WERI-Rb-1 (cell line): ENCODE measurements around the gene CASP5.

Experiments
- DNase-seq: peaks from one replicate; pipeline ENCODE4 v3.0.0-alpha.2; 2020
- H3K27ac ChIP-seq: fragments of 250-450 bp; sonication (Bioruptor Pico); 2 replicates; pipeline ENCODE4 v1.5.1; 2020; ENCODE audit warnings: mild to moderate bottlenecking, moderate library complexity
- H3K27me3 ChIP-seq: fragments of 250-450 bp; sonication (Bioruptor Pico); 2 replicates; pipeline ENCODE4 v1.5.1; 2021; ENCODE audit warnings: mild to moderate bottlenecking, low read depth, moderate library complexity; ENCODE audit not compliant: insufficient read depth, severe bottlenecking
- H3K36me3 ChIP-seq: fragments of 250-450 bp; sonication (Bioruptor Pico); 2 replicates; pipeline ENCODE4 v1.5.1; 2020; ENCODE audit warnings: mild to moderate bottlenecking, moderate library complexity
- H3K4me3 ChIP-seq: 2 replicates; pipeline ENCODE4 v1.5.1; 2011; ENCODE audit warnings: low read depth, mild to moderate bottlenecking, control low read depth, low read length
- H3K9me3 ChIP-seq: fragments of 250-450 bp; sonication (Bioruptor Pico); 2 replicates; pipeline ENCODE4 v1.5.1; 2021; ENCODE audit warnings: mild to moderate bottlenecking, moderate library complexity; ENCODE audit not compliant: severe bottlenecking
- TF ChIP-seq, protein P1 (sequence below): IDR thresholded peaks from 2 replicates; pipeline ENCODE4 v1.5.1; 2011; ENCODE audit warnings: low read depth, mild to moderate bottlenecking, control low read depth, inconsistent platforms, low read length

CASP5 gene

DNA sequence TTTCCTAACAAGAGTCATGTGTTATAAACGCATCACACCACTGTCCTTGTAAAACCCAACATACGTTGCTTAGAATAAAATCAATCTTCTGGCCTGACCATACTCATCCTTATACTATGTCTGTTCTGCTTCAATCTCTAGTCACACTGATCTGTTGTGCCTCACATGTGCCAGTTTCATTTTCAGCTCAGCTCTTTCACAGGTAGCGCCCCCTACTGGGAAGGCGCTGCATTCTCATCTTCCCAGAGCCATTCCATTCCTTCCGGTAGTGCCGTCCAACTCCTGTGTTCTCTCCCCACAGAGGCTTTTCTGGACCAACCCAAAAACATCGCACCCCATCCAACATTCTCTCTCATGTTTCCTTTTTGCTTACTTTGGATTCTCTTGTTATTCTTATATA is 22.2 kb downstream of the CASP5 start:
- H3K4me3 ChIP-seq = no peak overlapping the region
- H3K27me3 ChIP-seq = no peaks in the 10 kb centered on the region
- H3K9me3 ChIP-seq = no peaks in the 10 kb centered on the region
- DNase-seq = peak; percentile 12
- TF ChIP-seq, protein P1, sequence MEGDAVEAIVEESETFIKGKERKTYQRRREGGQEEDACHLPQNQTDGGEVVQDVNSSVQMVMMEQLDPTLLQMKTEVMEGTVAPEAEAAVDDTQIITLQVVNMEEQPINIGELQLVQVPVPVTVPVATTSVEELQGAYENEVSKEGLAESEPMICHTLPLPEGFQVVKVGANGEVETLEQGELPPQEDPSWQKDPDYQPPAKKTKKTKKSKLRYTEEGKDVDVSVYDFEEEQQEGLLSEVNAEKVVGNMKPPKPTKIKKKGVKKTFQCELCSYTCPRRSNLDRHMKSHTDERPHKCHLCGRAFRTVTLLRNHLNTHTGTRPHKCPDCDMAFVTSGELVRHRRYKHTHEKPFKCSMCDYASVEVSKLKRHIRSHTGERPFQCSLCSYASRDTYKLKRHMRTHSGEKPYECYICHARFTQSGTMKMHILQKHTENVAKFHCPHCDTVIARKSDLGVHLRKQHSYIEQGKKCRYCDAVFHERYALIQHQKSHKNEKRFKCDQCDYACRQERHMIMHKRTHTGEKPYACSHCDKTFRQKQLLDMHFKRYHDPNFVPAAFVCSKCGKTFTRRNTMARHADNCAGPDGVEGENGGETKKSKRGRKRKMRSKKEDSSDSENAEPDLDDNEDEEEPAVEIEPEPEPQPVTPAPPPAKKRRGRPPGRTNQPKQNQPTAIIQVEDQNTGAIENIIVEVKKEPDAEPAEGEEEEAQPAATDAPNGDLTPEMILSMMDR = peak; percentile 76
- no peaks in the 10 kb centered on the region for H3K36me3 ChIP-seq
- H3K27ac ChIP-seq = no peak overlapping the region

DNA sequence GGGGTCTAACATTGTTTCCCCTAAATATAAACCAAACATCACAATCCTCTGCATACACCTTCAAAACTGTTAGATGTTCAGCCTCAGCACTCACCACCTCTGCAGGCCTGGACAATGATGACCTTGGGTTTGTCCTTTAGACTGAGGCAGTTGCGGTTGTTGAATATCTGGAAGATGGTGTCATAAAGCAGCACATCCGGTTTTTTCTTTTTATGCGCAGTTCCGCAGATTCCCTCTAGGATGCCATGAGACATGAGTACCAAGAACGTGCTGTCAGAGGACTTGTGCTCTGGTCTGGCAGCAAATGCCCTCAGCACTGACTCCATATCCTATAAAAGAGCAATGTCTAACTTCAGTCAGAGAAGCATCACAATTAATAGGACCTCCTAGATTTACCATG is 22.8 kb downstream of the CASP5 start:
- no peak overlapping the region for H3K4me3 ChIP-seq
- no peaks in the 10 kb centered on the region for H3K36me3 ChIP-seq
- TF ChIP-seq, protein P1 = 0 out of 2 replicates have a peak, but pooled peaks have one; percentile 11
- H3K27me3 ChIP-seq = no peaks in the 10 kb centered on the region
- H3K27ac ChIP-seq = no peak overlapping the region
- no peak for DNase-seq
- H3K9me3 ChIP-seq = no peaks in the 10 kb centered on the region

DNA sequence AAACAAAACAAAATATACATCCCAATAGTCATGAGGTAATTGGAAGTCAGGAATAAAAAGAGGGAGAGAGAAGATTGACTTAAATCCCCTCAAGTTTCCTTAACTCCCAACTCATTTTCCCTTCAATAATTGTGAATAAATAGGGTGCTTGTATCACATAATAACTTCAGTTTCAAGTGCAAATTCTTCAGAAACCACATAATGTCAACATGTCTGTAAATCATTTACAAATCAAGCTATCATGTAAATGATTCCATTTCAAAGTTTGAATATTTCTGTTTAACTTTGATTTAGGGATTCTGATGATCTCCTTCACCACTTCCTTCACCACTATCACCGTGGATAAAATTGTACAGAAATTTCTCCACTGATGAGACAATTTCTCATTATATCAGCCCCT is 23.2 kb downstream of the CASP5 start:
- no peaks in the 10 kb centered on the region for H3K9me3 ChIP-seq
- H3K4me3 ChIP-seq = no peak overlapping the region
- no peak for DNase-seq
- H3K27ac ChIP-seq = no peak overlapping the region
- H3K27me3 ChIP-seq = no peaks in the 10 kb centered on the region
- H3K36me3 ChIP-seq = no peaks in the 10 kb centered on the region
- TF ChIP-seq, protein P1 = no peak

DNA sequence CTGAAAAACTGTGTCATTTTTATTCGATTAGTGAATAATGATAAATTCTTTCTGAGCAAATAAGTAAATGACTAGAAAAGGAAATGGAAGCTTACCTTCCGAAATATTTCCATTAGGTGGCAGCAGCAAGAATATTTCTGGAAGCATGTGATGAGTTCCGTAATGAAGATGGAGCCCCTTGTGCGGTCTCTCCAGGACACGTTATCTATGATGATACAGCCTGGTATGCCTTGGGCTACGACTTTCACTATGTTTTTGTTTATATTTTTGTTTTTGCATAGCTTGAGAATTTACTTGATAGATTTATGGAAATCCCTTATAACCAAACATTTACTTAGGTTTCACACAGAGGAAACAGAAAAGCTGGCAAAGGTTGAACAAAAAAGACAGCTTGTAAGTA is 25.7 kb downstream of the CASP5 start:
- H3K36me3 ChIP-seq = no peaks in the 10 kb centered on the region
- TF ChIP-seq, protein P1 = no peak
- H3K4me3 ChIP-seq = no peak overlapping the region
- DNase-seq = no peak
- H3K9me3 ChIP-seq = no peaks in the 10 kb centered on the region
- no peak overlapping the region for H3K27ac ChIP-seq
- no peaks in the 10 kb centered on the region for H3K27me3 ChIP-seq

DNA sequence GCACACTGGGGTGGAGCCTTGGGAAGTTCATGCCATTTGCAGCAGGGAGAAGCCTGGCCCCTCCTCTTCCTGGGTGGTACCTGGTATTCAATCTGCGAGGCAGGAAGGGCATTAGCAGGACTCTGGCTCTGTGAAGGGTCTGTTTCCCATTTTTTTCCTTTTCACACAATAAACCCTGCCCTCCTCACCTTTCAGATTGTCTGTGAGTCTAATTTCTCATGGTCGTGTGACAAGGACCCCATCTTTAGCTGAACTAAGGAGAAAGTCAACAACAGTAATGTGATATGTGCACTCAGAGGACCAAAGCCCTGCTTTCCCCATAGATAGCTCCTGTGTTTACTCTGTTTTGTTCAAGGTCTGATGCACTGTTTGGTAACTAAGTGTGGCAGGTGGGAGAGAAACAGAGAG is 28.0 kb downstream of the CASP5 start:
- no peak overlapping the region for H3K27ac ChIP-seq
- no peaks in the 10 kb centered on the region for H3K9me3 ChIP-seq
- no peak for DNase-seq
- H3K36me3 ChIP-seq = no peaks in the 10 kb centered on the region
- no peaks in the 10 kb centered on the region for H3K27me3 ChIP-seq
- H3K4me3 ChIP-seq = no peak overlapping the region
- TF ChIP-seq, protein P1 = no peak

DNA sequence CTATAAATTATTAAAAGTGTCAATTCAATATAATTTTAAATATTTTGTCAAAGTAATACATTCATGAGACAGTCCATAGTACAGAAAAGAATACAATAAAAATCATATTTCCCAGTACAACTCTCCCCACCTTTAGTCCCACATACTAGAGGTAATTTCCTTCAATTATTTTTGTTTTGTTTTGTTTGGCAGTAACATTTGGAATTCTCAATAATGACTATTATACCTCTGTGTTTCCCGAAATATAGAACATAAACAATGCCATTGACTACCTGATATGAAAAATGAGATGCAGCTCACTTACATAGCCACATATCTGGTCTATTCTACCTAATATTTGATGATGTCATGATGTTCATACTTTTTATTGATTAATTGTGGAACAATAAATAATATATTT is 30.2 kb downstream of the CASP5 start:
- no peaks in the 10 kb centered on the region for H3K27me3 ChIP-seq
- no peaks in the 10 kb centered on the region for H3K9me3 ChIP-seq
- no peak overlapping the region for H3K27ac ChIP-seq
- no peak for DNase-seq
- H3K36me3 ChIP-seq = no peaks in the 10 kb centered on the region
- no peak overlapping the region for H3K4me3 ChIP-seq
- TF ChIP-seq, protein P1 = no peak
